ENCODE results near the gene GPA33.

- TF ChIP-seq CTCF (IDR thresholded peaks at IDR 0.05; ENCODE audit: low read length) (no peak), EZH2 (IDR thresholded peaks at IDR 0.05; ENCODE audit: borderline replicate concordance, low read length) (no peak)
Observed at GRCh38 chr1:167116174-167116573, 26.0 kb upstream of the GPA33 start.
